Gastroesophageal sphincter (tissue), 4 donors: ENCODE results near the gene CCDC85A. TPM values are rescaled to one million over a fixed set of nuclear protein-coding genes. Genes with fewer than 3 reads are reported as not detected.

Experiments used
- ATAC-seq: fragments of 150-250 bp; one replicate; pipeline ENCODE4 v1.9.1; 2016; ENCODE audit warnings: mild to moderate bottlenecking, moderate library complexity
- H3K27ac ChIP-seq, 4 donors: fragments of 200-600 bp; sonication (generic) in 3 of 4; 1 replicate in 3 of 4; 2 replicates in 1 of 4; pipeline ENCODE4 v1.5.1; 2016 to 2019
- H3K27me3 ChIP-seq: fragments of 200-600 bp; sonication (generic); one replicate; pipeline ENCODE4 v1.5.1; 2019
- H3K36me3 ChIP-seq, 2 donors: fragments of 200-600 bp; sonication (generic); one replicate each; pipeline ENCODE4 v1.5.1; 2019; ENCODE audit warnings: control low read depth in 1 of 2
- H3K4me1 ChIP-seq, 3 donors: fragments of 200-600 bp; sonication (generic); 1 replicate in 2 of 3; 2 replicates in 1 of 3; pipeline ENCODE4 v1.5.1; 2016 to 2019; ENCODE audit warnings: control low read depth in 2 of 3
- H3K4me3 ChIP-seq, 2 donors: fragments of 200-600 bp; sonication (generic); one replicate each; pipeline ENCODE4 v1.5.1; 2019; ENCODE audit warnings: mild to moderate bottlenecking in 1 of 2, moderate library complexity in 1 of 2
- H3K9me3 ChIP-seq, 3 donors: fragments of 200-600 bp; sonication (generic); one replicate each; pipeline ENCODE4 v1.5.1; 2017 to 2019; ENCODE audit warnings: control low read depth in 2 of 3
- EP300 ChIP-seq: sonication (generic); formaldehyde crosslinking; IDR thresholded peaks from one replicate; pipeline ENCODE4 v1.6.1; 2017; ENCODE audit warnings: antibody characterized with exemption, mild to moderate bottlenecking
- POLR2A ChIP-seq, 2 donors: fragments of 450-650 bp; IDR thresholded peaks; one replicate each; pipeline ENCODE4 v1.6.1; 2017; ENCODE audit warnings: antibody characterized with exemption in 2 of 2, mild to moderate bottlenecking in 2 of 2, moderate library complexity in 1 of 2
- POLR2AphosphoS5 ChIP-seq: sonication (generic); formaldehyde crosslinking; IDR thresholded peaks from one replicate; pipeline ENCODE4 v1.6.1; 2017; ENCODE audit warnings: antibody characterized with exemption
- WGBS, 2 donors: methylation state at CpG; one replicate each; pipeline ENCODE4 v1.1.5; 2018; ENCODE audit warnings: low coverage in 1 of 2; 5-methylcytosine and 5-hydroxymethylcytosine counted together
- total RNA-seq, 4 donors: library from RNA; depleted of rRNA; stranded (reverse); fragments of >200 nt; gene quantifications; one replicate each; pipeline ENCODE4 v1.1.0, GENCODE V29; 2016
- TF ChIP-seq, protein P1 (sequence below), 4 experiments: fragments of 200-600 bp in 2 of 4; fragments of 450-650 bp in 2 of 4; sonication (generic) in 1 of 4; IDR thresholded peaks; one replicate each; pipeline ENCODE4 v1.5.1; 2017 to 2019; ENCODE audit warnings: antibody characterized with exemption in 4 of 4, mild to moderate bottlenecking in 2 of 4, moderate library complexity in 2 of 4

CCDC85A gene
- total RNA-seq, 4 donors from 2014 or later: 2.6 to 7.0 (median 4.8) TPM

DNA sequence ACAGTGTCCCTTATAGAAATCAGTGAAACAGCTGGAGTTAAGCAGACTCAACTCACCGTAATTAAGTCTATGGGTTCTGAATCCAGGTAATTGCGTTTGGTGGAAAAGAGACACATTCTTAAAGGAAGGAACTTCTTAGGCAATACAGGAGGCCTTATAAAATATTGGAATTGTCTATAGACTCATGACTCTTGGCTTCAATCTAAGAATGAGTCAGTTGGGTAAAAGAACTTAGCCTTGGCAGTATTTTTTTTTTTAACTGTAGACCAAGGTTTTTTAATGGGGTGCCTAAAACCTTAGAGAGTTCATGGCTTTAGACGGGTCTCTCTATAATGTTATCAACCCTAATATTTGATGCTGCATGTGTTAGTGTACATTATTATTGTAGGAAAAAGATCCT, 47.6 kb downstream of the CCDC85A start:
- no peaks in the 10 kb centered on the region for H3K4me1 ChIP-seq
- no peaks in the 10 kb centered on the region for H3K9me3 ChIP-seq
- TF ChIP-seq, protein P1, sequence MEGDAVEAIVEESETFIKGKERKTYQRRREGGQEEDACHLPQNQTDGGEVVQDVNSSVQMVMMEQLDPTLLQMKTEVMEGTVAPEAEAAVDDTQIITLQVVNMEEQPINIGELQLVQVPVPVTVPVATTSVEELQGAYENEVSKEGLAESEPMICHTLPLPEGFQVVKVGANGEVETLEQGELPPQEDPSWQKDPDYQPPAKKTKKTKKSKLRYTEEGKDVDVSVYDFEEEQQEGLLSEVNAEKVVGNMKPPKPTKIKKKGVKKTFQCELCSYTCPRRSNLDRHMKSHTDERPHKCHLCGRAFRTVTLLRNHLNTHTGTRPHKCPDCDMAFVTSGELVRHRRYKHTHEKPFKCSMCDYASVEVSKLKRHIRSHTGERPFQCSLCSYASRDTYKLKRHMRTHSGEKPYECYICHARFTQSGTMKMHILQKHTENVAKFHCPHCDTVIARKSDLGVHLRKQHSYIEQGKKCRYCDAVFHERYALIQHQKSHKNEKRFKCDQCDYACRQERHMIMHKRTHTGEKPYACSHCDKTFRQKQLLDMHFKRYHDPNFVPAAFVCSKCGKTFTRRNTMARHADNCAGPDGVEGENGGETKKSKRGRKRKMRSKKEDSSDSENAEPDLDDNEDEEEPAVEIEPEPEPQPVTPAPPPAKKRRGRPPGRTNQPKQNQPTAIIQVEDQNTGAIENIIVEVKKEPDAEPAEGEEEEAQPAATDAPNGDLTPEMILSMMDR (IDR thresholded peaks at IDR 0.05): no peak
- TF ChIP-seq EP300 (no peak), POLR2A (IDR thresholded peaks at IDR 0.05) (no peak), POLR2AphosphoS5 (no peak)
- ATAC-seq: no peak
- H3K36me3 ChIP-seq: no peaks in the 10 kb centered on the region
- H3K27ac ChIP-seq: no peak overlapping the region
- no peak overlapping the region for H3K4me3 ChIP-seq
- WGBS, 2 donors: 85 to 100% methylated on average over 2 to 3 of the region's 3 CpGs
- H3K27me3 ChIP-seq: no peaks in the 10 kb centered on the region

DNA sequence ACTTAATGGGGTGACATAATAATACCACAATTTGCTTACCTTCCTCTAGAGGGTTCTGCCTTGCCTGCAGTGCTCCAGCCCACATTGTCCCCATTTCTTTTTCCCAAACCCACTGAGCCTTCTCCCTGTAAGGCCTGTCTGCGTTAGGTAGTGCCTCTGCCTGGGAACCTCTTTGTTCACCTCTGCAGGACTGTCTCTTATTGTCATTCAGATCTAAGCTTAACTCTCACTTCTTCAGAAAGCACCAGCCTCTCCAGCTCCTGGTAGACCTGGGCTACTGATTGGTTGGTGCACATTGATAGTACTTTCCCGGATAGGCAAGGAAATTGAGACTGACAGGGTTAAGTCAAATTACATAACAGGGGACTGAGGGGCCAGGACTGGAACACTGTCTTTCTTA, 49.1 kb downstream of the CCDC85A start:
- Histone ChIP-seq H3K27me3 (no peaks in the 10 kb centered on the region), H3K27ac (no peak overlapping the region), H3K4me1 (no peaks in the 10 kb centered on the region), H3K36me3 (no peaks in the 10 kb centered on the region), H3K9me3 (no peaks in the 10 kb centered on the region), H3K4me3 (no peak overlapping the region)
- no peak for ATAC-seq
- TF ChIP-seq POLR2AphosphoS5 (no peak), EP300 (no peak), POLR2A (IDR thresholded peaks at IDR 0.05) (no peak)
- TF ChIP-seq, protein P1 (IDR thresholded peaks at IDR 0.05): no peak
- 57 to 100% methylated on average over 1 of the region's 2 CpGs for WGBS, 2 donors

DNA sequence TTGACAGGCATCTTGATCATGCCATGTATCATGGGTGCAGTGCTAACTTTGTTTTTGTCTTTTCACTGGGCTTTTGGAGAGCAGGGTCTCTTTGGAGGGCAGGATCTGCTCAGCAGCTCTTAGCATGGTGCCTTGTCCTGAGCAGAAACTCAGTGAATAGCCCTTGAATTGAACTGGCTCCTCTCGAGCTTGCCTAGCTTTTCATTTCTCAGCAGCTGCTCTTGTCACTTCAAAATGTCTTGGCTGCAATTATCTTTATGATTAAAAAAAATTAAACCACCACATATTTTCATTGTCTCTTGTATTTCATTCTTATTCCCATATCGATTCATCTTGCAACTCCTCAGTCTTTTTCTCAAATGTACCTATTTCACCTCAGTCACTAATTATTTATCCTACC, 50.5 kb downstream of the CCDC85A start:
- no peak for TF ChIP-seq POLR2AphosphoS5
- TF ChIP-seq POLR2A (IDR thresholded peaks at IDR 0.05): no peak
- TF ChIP-seq, protein P1 (IDR thresholded peaks at IDR 0.05): no peak
- no peak for TF ChIP-seq EP300
- WGBS, 2 donors: 50 to 73% methylated on average over 1 to 2 of the region's 2 CpGs
- Histone ChIP-seq H3K36me3 (no peaks in the 10 kb centered on the region), H3K27ac (no peak overlapping the region), H3K9me3 (no peaks in the 10 kb centered on the region), H3K27me3 (no peaks in the 10 kb centered on the region), H3K4me3 (no peak overlapping the region), H3K4me1 (no peaks in the 10 kb centered on the region)
- ATAC-seq: no peak

DNA sequence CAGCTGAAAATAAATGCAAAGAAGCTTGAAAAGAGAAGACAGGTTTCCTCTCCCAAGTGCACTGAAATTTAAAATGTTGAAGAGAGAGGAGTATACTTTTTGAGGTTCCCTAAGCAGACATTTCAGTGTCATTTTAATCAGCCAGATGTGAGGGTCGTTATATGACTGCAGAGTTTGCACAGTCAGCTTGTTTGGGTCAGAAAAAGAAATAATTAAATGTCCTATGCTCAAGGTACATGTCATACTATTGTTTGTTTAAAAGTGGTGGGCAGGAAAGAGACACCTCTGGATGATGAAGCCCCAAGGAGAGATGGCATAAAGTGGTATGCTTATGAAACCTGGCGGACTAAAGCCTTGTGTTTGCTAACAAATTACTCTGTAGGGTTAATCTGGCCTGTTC, 55.2 kb downstream of the CCDC85A start:
- WGBS, 2 donors: 39 to 73% methylated on average over 2 of the region's 2 CpGs
- no peaks in the 10 kb centered on the region for H3K27me3 ChIP-seq
- H3K36me3 ChIP-seq: no peaks in the 10 kb centered on the region
- no peaks in the 10 kb centered on the region for H3K9me3 ChIP-seq
- TF ChIP-seq POLR2A (IDR thresholded peaks at IDR 0.05) (no peak), EP300 (no peak), POLR2AphosphoS5 (no peak)
- TF ChIP-seq, protein P1 (IDR thresholded peaks at IDR 0.05): no peak
- no peak overlapping the region for H3K27ac ChIP-seq
- H3K4me3 ChIP-seq: no peak overlapping the region
- H3K4me1 ChIP-seq: no peaks in the 10 kb centered on the region
- ATAC-seq: no peak

DNA sequence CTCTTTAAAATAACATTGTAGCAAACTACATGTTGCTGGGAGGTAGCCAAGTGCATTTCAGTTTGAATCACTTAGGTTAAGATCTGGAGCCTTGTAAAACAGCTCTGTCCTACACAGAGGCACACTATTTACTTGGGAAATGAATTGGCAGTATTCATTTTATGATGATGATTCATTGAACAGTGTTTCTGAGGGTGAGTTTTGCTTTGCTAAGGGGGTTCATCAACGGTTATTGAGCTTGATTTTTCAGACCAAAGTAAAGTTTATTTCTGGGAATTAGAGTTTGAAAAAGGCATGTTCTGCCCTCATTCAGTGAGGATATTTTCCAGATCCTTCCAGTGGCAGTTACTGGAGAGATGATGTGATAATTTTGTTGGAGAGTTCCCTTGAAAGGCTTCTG, 55.6 kb downstream of the CCDC85A start:
- Histone ChIP-seq H3K27me3 (no peaks in the 10 kb centered on the region), H3K36me3 (no peaks in the 10 kb centered on the region), H3K4me1 (no peaks in the 10 kb centered on the region), H3K9me3 (no peaks in the 10 kb centered on the region), H3K27ac (no peak overlapping the region), H3K4me3 (no peak overlapping the region)
- 0 to 29% methylated on average over 1 of the region's 1 CpG for WGBS, 2 donors
- TF ChIP-seq POLR2AphosphoS5: no peak
- no peak for TF ChIP-seq POLR2A (IDR thresholded peaks at IDR 0.05)
- no peak for TF ChIP-seq EP300
- TF ChIP-seq, protein P1 (IDR thresholded peaks at IDR 0.05): no peak
- ATAC-seq: no peak
